Body of pancreas (tissue), 4 donors: ENCODE measurements around the gene AQR.

Source experiments
- POLR2A ChIP-seq, 3 donors: fragments of 450-650 bp; IDR thresholded peaks; one replicate each; pipeline ENCODE4 v1.6.1; 2016; ENCODE audit warnings: antibody characterized with exemption in 3 of 3, mild to moderate bottlenecking in 2 of 3
- TF ChIP-seq, protein P1 (sequence below), 7 experiments: fragments of 450-650 bp in 4 of 7; fragments of 200-600 bp in 3 of 7; sonication (generic) in 3 of 7; IDR thresholded peaks; one replicate each; pipeline ENCODE4 v1.5.1; 2016 to 2019; ENCODE audit warnings: antibody characterized with exemption in 7 of 7

DNA sequence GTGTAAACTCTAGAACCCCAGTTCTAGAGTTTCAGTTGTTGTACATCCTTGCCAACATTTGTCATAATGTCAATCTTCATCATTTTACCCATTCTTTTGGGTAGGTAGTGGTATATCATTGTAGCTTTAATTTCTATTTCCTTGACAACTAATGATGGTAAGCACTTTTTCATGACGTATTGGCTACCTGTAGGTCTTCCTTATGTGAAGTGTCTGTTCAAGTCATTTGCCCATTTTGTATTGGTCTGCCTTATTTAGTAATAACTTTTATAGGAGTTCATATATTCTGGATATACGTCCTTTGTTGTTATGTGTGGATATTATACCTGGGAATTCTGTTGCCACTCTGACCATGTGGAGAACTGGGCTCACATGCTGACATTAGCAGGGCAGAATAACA is 100.4 kb downstream of the AQR start:
- TF ChIP-seq, protein P1, sequence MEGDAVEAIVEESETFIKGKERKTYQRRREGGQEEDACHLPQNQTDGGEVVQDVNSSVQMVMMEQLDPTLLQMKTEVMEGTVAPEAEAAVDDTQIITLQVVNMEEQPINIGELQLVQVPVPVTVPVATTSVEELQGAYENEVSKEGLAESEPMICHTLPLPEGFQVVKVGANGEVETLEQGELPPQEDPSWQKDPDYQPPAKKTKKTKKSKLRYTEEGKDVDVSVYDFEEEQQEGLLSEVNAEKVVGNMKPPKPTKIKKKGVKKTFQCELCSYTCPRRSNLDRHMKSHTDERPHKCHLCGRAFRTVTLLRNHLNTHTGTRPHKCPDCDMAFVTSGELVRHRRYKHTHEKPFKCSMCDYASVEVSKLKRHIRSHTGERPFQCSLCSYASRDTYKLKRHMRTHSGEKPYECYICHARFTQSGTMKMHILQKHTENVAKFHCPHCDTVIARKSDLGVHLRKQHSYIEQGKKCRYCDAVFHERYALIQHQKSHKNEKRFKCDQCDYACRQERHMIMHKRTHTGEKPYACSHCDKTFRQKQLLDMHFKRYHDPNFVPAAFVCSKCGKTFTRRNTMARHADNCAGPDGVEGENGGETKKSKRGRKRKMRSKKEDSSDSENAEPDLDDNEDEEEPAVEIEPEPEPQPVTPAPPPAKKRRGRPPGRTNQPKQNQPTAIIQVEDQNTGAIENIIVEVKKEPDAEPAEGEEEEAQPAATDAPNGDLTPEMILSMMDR (IDR thresholded peaks at IDR 0.05) = no peak
- no peak for TF ChIP-seq POLR2A (IDR thresholded peaks at IDR 0.05)
